GM18526 (cell line): ENCODE measurements around the gene SRD5A1.

Experiments
- POLR2A ChIP-seq: IDR thresholded peaks from 3 replicates; pipeline ENCODE4 v1.6.1; 2011; ENCODE audit not compliant: insufficient read length; ENCODE audit errors: extremely low read depth

The SRD5A1 gene

GRCh38 chr5:6655432-6655831, 22.2 kb downstream of the SRD5A1 start:
- no peak for TF ChIP-seq POLR2A

- no peak for TF ChIP-seq POLR2A
Observed at GRCh38 chr5:6656680-6657079, 23.4 kb downstream of the SRD5A1 start.

- no peak for TF ChIP-seq POLR2A
Observed at GRCh38 chr5:6659941-6660684, 26.9 kb downstream of the SRD5A1 start.

- no peak for TF ChIP-seq POLR2A
Observed at GRCh38 chr5:6660688-6661087, 27.4 kb downstream of the SRD5A1 start.

- no peak for TF ChIP-seq POLR2A
Observed at GRCh38 chr5:6666762-6667161, 33.5 kb downstream of the SRD5A1 start.

- TF ChIP-seq POLR2A = no peak
Observed at GRCh38 chr5:6667648-6668047, 34.4 kb downstream of the SRD5A1 start.

- TF ChIP-seq POLR2A = no peak
Observed at GRCh38 chr5:6673031-6673430, 39.8 kb downstream of the SRD5A1 start.

- no peak for TF ChIP-seq POLR2A
Observed at GRCh38 chr5:6673963-6674362, 40.7 kb downstream of the SRD5A1 start.

GRCh38 chr5:6674421-6674820, 41.2 kb downstream of the SRD5A1 start:
- TF ChIP-seq POLR2A = no peak

GRCh38 chr5:6674886-6675285, 41.6 kb downstream of the SRD5A1 start:
- TF ChIP-seq POLR2A = no peak

GRCh38 chr5:6675784-6676491, 42.7 kb downstream of the SRD5A1 start:
- no peak for TF ChIP-seq POLR2A

- TF ChIP-seq POLR2A = no peak
Observed at GRCh38 chr5:6676702-6677101, 43.5 kb downstream of the SRD5A1 start.

- no peak for TF ChIP-seq POLR2A
Observed at GRCh38 chr5:6678385-6678784, 45.1 kb downstream of the SRD5A1 start.

- TF ChIP-seq POLR2A = no peak
Observed at GRCh38 chr5:6680922-6681321, 47.7 kb downstream of the SRD5A1 start.

- no peak for TF ChIP-seq POLR2A
Observed at GRCh38 chr5:6681682-6682081, 48.4 kb downstream of the SRD5A1 start.

GRCh38 chr5:6682239-6682638, 49.0 kb downstream of the SRD5A1 start:
- no peak for TF ChIP-seq POLR2A

GRCh38 chr5:6683241-6683640, 50.0 kb downstream of the SRD5A1 start:
- no peak for TF ChIP-seq POLR2A
